BJ (cell line): ENCODE data around the gene ATRIP. TPM values are rescaled to one million over a fixed set of nuclear protein-coding genes. Genes with fewer than 3 reads are reported as not detected.

ENCODE experiments used
- CTCF ChIA-PET: fragments of 350-600 bp; formaldehyde crosslinking; extraction: SDS; loops from one replicate; lab custom pipeline; 2021; ENCODE audit warnings: antibody characterized with exemption, inconsistent platforms; lab: Yijun Ruan, JAX
- POLR2A ChIA-PET: fragments of 300-600 bp; sonication (Branson Sonifier 250); formaldehyde crosslinking; extraction: SDS; loops from one replicate; lab custom pipeline; 2021; ENCODE audit warnings: antibody characterized with exemption; lab: Charles Lee
- DNase-seq: peaks from one replicate; pipeline ENCODE4 v3.0.0-alpha.2; 2011; ENCODE audit warnings: low read depth
- H3K27me3 ChIP-seq: 2 replicates; pipeline ENCODE4 v1.6.0; 2011; ENCODE audit warnings: low read length; ENCODE audit not compliant: control insufficient read depth, insufficient read depth
- H3K36me3 ChIP-seq: 2 replicates; pipeline ENCODE4 v1.5.1; 2011; ENCODE audit warnings: low read length; ENCODE audit not compliant: control insufficient read depth, insufficient read depth
- H3K4me3 ChIP-seq: 2 replicates; pipeline ENCODE4 v1.5.1; 2011; ENCODE audit warnings: low read depth, mild to moderate bottlenecking, control low read depth, low read length
- polyA plus RNA-seq: library from polyadenylated mRNA; depleted of rRNA; stranded (reverse); fragments of >200 nt; gene quantifications from 2 replicates; pipeline ENCODE4 v1.2.3, GENCODE V29; 2011
- TF ChIP-seq, protein P1 (sequence below): IDR thresholded peaks from 2 replicates; pipeline ENCODE4 v1.5.1; 2011; ENCODE audit warnings: low read depth, mild to moderate bottlenecking, control low read depth, inconsistent platforms, low read length, moderate library complexity; ENCODE audit not compliant: insufficient read depth

Gene ATRIP
- polyA plus RNA-seq, 1 experiment, result 7.9 TPM

DNA sequence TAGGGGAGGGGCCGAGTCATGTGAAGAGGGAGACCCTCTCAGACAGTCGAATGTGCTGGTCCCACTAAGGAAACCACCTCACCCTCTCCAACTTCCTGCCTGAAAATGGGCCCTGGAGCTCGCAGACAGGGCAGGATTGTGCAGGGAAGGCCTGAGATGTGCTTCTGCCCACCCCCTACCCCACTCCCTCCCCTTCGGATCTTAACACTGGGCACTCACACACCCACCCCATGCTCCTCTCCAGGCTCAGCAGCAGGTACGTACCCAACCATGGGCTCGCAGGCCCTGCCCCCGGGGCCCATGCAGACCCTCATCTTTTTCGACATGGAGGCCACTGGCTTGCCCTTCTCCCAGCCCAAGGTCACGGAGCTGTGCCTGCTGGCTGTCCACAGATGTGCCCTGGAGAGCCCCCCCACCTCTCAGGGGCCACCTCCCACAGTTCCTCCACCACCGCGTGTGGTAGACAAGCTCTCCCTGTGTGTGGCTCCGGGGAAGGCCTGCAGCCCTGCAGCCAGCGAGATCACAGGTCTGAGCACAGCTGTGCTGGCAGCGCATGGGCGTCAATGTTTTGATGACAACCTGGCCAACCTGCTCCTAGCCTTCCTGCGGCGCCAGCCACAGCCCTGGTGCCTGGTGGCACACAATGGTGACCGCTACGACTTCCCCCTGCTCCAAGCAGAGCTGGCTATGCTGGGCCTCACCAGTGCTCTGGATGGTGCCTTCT lies 20.0 kb downstream of the ATRIP start:
- H3K4me3 ChIP-seq, result peak overlapping the region; percentile 49
- DNase-seq, result no peak
- peaks cover 36% of the 10 kb centered on the region for H3K36me3 ChIP-seq
- ChIA-PET POLR2A (no interaction called here), CTCF (interaction anchor here (0.8 to 4.2 kb wide), 6 partner anchors 41 to 217 kb away, joined by 3 to 25 read pairs (median 4); partner anchors contain the start of gene PFKFB4)
- TF ChIP-seq, protein P1, sequence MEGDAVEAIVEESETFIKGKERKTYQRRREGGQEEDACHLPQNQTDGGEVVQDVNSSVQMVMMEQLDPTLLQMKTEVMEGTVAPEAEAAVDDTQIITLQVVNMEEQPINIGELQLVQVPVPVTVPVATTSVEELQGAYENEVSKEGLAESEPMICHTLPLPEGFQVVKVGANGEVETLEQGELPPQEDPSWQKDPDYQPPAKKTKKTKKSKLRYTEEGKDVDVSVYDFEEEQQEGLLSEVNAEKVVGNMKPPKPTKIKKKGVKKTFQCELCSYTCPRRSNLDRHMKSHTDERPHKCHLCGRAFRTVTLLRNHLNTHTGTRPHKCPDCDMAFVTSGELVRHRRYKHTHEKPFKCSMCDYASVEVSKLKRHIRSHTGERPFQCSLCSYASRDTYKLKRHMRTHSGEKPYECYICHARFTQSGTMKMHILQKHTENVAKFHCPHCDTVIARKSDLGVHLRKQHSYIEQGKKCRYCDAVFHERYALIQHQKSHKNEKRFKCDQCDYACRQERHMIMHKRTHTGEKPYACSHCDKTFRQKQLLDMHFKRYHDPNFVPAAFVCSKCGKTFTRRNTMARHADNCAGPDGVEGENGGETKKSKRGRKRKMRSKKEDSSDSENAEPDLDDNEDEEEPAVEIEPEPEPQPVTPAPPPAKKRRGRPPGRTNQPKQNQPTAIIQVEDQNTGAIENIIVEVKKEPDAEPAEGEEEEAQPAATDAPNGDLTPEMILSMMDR, result no peak
- no peaks in the 10 kb centered on the region for H3K27me3 ChIP-seq

DNA sequence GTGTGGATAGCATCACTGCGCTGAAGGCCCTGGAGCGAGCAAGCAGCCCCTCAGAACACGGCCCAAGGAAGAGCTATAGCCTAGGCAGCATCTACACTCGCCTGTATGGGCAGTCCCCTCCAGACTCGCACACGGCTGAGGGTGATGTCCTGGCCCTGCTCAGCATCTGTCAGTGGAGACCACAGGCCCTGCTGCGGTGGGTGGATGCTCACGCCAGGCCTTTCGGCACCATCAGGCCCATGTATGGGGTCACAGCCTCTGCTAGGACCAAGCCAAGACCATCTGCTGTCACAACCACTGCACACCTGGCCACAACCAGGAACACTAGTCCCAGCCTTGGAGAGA lies 20.5 kb downstream of the ATRIP start:
- DNase-seq, result no peak
- Histone ChIP-seq H3K4me3 (no peak overlapping the region; the same call in 1 of the 2 replicates), H3K36me3 (peaks cover 36% of the 10 kb centered on the region), H3K27me3 (no peaks in the 10 kb centered on the region)
- ChIA-PET CTCF (interaction anchor here (0.9 to 4.2 kb wide), 4 partner anchors 40 to 169 kb away, joined by 3 to 25 read pairs (median 4); partner anchors contain the start of gene PFKFB4), POLR2A (no interaction called here)
- TF ChIP-seq, protein P1, result no peak

DNA sequence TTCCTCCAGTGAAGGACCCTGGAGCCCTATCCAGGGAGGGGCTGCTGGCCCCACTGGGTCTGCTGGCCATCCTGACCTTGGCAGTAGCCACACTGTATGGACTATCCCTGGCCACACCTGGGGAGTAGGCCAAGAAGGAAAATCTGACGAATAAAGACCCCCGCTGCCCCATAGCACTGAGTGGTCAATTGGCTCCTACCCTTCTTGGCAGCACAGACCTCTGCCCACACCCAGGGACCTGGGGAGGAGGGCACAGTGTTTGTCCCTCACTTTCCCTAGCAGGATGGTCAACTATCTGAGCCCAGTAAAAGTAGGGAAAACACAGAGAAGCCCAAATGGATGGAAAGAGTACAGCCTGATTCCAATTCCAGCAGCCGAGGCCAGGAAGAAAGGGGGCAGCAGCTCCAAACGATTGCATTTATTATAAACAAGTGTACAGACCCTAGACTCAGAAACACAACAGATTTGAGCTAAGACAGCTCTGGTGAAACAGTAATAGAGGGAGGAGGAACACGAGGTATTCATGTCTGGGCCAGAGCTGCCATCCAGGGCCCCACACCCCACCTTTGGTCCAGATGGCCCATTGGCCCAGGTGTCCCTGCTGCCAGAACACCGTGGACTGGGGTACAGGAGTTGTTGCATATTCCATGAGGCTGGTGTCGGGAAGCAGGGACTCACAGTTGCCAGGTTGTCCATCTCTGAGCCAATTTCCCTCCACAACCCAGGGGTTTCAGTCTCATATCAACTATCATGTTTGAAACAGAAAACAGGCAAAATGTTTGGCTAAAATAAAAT lies 21.1 kb downstream of the ATRIP start:
- POLR2A ChIA-PET, result no interaction called here
- Histone ChIP-seq H3K36me3 (peaks cover 36% of the 10 kb centered on the region), H3K27me3 (no peaks in the 10 kb centered on the region), H3K4me3 (no peak overlapping the region)
- CTCF ChIA-PET, result interaction anchor here (0.9 to 1.8 kb wide), 3 partner anchors 40 to 89 kb away, joined by 3 to 4 read pairs (median 3); partner anchors contain the start of gene PFKFB4
- DNase-seq, result no peak
- TF ChIP-seq, protein P1, result no peak

DNA sequence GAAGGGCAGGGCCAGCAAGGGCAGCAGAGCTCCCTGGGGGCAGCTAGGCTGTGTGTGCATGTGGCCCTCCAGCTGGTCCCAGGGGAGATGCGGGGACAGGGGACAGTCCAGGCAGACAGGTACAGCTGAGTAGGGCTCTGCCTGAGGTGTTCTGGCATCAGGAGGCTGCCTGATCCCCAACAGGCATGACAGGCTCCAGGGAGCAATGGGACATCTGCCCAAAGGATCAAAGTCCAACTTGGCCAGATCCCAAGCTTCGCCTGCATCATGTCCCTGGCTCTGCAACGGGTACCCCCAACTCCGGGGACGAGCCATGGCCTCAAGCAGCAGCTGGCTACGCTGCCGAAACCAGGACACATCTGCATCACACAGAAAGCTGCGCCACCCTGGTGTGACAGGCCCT lies 21.8 kb downstream of the ATRIP start:
- Histone ChIP-seq H3K27me3 (no peaks in the 10 kb centered on the region), H3K4me3 (no peak overlapping the region), H3K36me3 (peaks cover 36% of the 10 kb centered on the region)
- ChIA-PET CTCF (interaction anchor here (0.9 to 1.8 kb wide), 2 partner anchors 81 to 89 kb away, joined by 3 to 4 read pairs; partner anchors contain the start of gene PFKFB4), POLR2A (no interaction called here)
- no peak for DNase-seq
- TF ChIP-seq, protein P1, result no peak
